GM12878 (cell line): ENCODE results near the gene PLCG2. TPM values are rescaled to one million over a fixed set of nuclear protein-coding genes. Genes with fewer than 3 reads are reported as not detected.
"Not testable (repeated sequence)": the region's sequence is repeated elsewhere in the genome, so short reads cannot be mapped to it uniquely, and the experiment has no call there.

ENCODE experiments used
- ATAC-seq: fragments of 200-7000 bp; cut with Tn5 transposase; 3 replicates; pipeline ENCODE4 v1.9.1; 2020; ENCODE audit warnings: mild to moderate bottlenecking, moderate library complexity
- BruUV-seq: library from RNA; stranded (reverse); fragments of 400-500 nt; replicated peaks from 2 replicates; lab custom pipeline; 2021; lab: Mats Ljungman, UMichigan
- CTCF ChIA-PET: fragments of 300-600 bp; sonication (Branson Sonifier 250); formaldehyde crosslinking; extraction: SDS; loops from one replicate; lab custom pipeline; 2021; ENCODE audit warnings: inconsistent platforms; lab: Yijun Ruan, JAX
- POLR2A ChIA-PET: fragments of 350-600 bp; formaldehyde crosslinking; extraction: SDS; loops from one replicate; lab custom pipeline; 2021; ENCODE audit warnings: inconsistent platforms; lab: Charles Lee
- RAD21 ChIA-PET: fragments of 300-600 bp; sonication (Branson Sonifier 250); formaldehyde crosslinking; loops from one replicate; lab custom pipeline; 2023; ENCODE audit warnings: antibody characterized with exemption; ENCODE audit not compliant: unreplicated experiment; lab: Charles Lee
- SMC1A ChIA-PET: fragments of 300-600 bp; sonication (Branson Sonifier 250); formaldehyde crosslinking; loops from one replicate; lab custom pipeline; 2023; ENCODE audit not compliant: unreplicated experiment, uncharacterized antibody; lab: Charles Lee
- DNase-seq: peaks from one replicate; pipeline ENCODE4 v3.0.0-alpha.2; 2011; ENCODE audit warnings: low read depth, low spot score
- FAIRE-seq: peaks from 3 replicates; lab custom pipeline; 2011; peaks lifted over from hg19 to GRCh38; lab: Jason Lieb, UNC
- H2AFZ ChIP-seq: 2 replicates; pipeline ENCODE4 v1.6.0; 2011; ENCODE audit warnings: low read depth, low read length, control low read depth; ENCODE audit not compliant: control insufficient read depth
- H3K27ac ChIP-seq: 2 replicates; pipeline ENCODE4 v1.5.1; 2011; ENCODE audit warnings: control low read depth; ENCODE audit not compliant: control insufficient read depth, insufficient read depth
- H3K27me3 ChIP-seq, 2 experiments: replicated peaks in 1 of 2; 2 replicates each; pipeline versions ENCODE4 v1.6.0 to v1.6.1; 2011; ENCODE audit warnings: low read length in 1 of 2; ENCODE audit not compliant: control insufficient read depth in 2 of 2, insufficient read depth in 2 of 2
- H3K36me3 ChIP-seq, 2 experiments: 2 replicates each; pipeline ENCODE4 v1.5.1; 2011; ENCODE audit warnings: low read length in 1 of 2; ENCODE audit not compliant: control insufficient read depth in 2 of 2, insufficient read depth in 2 of 2
- H3K4me1 ChIP-seq: 2 replicates; pipeline ENCODE4 v1.6.1; 2011; ENCODE audit warnings: mild to moderate bottlenecking, low read length, moderate library complexity, mixed read lengths; ENCODE audit not compliant: control insufficient read depth, insufficient read depth
- H3K4me2 ChIP-seq: 2 replicates; pipeline ENCODE4 v1.6.0; 2011; ENCODE audit warnings: control low read depth; ENCODE audit not compliant: control insufficient read depth, insufficient read depth
- H3K4me3 ChIP-seq: fragments of 200-600 bp; sonication (generic); 2 replicates; pipeline ENCODE4 v1.5.1; 2016
- H3K79me2 ChIP-seq: 2 replicates; pipeline ENCODE4 v1.6.0; 2011; ENCODE audit warnings: low read length; ENCODE audit not compliant: control insufficient read depth, insufficient read depth
- H3K9ac ChIP-seq: 2 replicates; pipeline ENCODE4 v1.8.0; 2011; ENCODE audit warnings: low read length, control low read depth, mixed read lengths; ENCODE audit not compliant: control insufficient read depth, insufficient read depth
- H3K9me3 ChIP-seq: replicated peaks from 3 replicates; pipeline ENCODE4 v1.5.1; 2011; ENCODE audit warnings: mild to moderate bottlenecking, low read length; ENCODE audit not compliant: control insufficient read depth, insufficient read depth
- H4K20me1 ChIP-seq: 2 replicates; pipeline ENCODE4 v1.6.0; 2011; ENCODE audit not compliant: control insufficient read depth, insufficient read depth
- WGBS: methylation state at CpG from one replicate; pipeline ENCODE4 v1.1.6; 2016; ENCODE audit warnings: low lambda C conversion rate; ENCODE audit not compliant: insufficient replicate concordance, insufficient coverage; ENCODE audit errors: missing lambda C conversion rate; 5-methylcytosine and 5-hydroxymethylcytosine counted together
- in situ Hi-C: fragments of 300-500 bp; cut with MboI; formaldehyde crosslinking; loops from 9 replicates; pipeline ENCODE4 v1.14.3; 2018; ENCODE audit warnings: mixed read lengths
- intact Hi-C: fragments of 100-400 bp; cut with micrococcal nuclease; formaldehyde crosslinking; loops from one replicate; pipeline ENCODE4 v1.14.2; 2022; ENCODE audit not compliant: unreplicated experiment
- polyA plus RNA-seq, 11 experiments: library from polyadenylated mRNA; depleted of rRNA in 4 of 11; unstranded in 6 of 11; stranded (reverse) in 5 of 11; fragments of >200 nt; fragmentation: Nextera tagmentation in 4 of 11; fragmentation: Illumina TruSeq in 1 of 11; extraction: Ambion mirVana in 4 of 11; extraction: Trizol in 1 of 11; gene quantifications; 1 replicate in 1 of 11; 2 replicates in 10 of 11; pipeline versions ENCODE4 v1.2.1 to v1.2.3, GENCODE V29; 2011 to 2016; ENCODE audit warnings: inconsistent platforms in 2 of 11, missing spikeins in 2 of 11, low read depth in 1 of 11
- total RNA-seq, 4 experiments: library from RNA; depleted of rRNA in 3 of 4; stranded (reverse); fragments of >200 nt in 3 of 4; fragmentation: Illumina TruSeq in 1 of 4; extraction: Trizol in 1 of 4; gene quantifications; 2 replicates each; pipeline versions ENCODE4 v1.2.1 to v1.2.3, GENCODE V29; 2013 to 2021
- TF ChIP-seq, protein P1 (sequence below): IDR thresholded peaks from 2 replicates; pipeline ENCODE4 v1.6.1; 2012; ENCODE audit warnings: low read length, inconsistent platforms
- TF ChIP-seq, protein P2 (sequence below): fragments of 450-650 bp; IDR thresholded peaks from 2 replicates; pipeline ENCODE4 v1.6.1; 2017; ENCODE audit warnings: mild to moderate bottlenecking, low read depth, inconsistent platforms; ENCODE audit not compliant: poor library complexity, severe bottlenecking
- TF ChIP-seq, protein P3 (sequence below): fragments of 450-650 bp; IDR thresholded peaks from 2 replicates; pipeline ENCODE4 v1.6.1; 2014; ENCODE audit warnings: mild to moderate bottlenecking

PLCG2 gene
- total and polyA plus RNA-seq, 10 of the 15 experiments (the other 5 are each of a cell fraction or from before 2014, with no cell fraction given), result 47.6 to 256 (median 149) TPM

DNA sequence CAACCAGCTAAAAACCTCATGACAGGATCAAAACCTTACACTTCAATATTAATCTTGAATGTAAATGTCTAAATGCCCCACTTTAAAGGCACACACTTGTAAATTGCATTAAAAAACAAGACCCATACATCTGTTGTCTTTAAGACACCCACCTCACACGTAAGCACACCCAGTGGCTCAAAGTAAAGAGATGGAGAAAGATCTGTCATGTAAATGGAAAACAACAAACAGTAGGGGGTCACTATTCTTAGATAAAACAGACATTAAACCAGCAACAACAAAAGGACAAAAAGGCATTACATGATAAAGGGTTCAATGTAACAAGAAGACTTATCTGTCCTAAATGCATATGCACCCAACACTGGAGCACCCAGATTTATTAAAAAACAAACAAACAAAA lies 196.5 kb downstream of the PLCG2 start (continued):
- TF ChIP-seq, protein P1, sequence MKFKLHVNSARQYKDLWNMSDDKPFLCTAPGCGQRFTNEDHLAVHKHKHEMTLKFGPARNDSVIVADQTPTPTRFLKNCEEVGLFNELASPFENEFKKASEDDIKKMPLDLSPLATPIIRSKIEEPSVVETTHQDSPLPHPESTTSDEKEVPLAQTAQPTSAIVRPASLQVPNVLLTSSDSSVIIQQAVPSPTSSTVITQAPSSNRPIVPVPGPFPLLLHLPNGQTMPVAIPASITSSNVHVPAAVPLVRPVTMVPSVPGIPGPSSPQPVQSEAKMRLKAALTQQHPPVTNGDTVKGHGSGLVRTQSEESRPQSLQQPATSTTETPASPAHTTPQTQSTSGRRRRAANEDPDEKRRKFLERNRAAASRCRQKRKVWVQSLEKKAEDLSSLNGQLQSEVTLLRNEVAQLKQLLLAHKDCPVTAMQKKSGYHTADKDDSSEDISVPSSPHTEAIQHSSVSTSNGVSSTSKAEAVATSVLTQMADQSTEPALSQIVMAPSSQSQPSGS, result no peak
- TF ChIP-seq, protein P2, sequence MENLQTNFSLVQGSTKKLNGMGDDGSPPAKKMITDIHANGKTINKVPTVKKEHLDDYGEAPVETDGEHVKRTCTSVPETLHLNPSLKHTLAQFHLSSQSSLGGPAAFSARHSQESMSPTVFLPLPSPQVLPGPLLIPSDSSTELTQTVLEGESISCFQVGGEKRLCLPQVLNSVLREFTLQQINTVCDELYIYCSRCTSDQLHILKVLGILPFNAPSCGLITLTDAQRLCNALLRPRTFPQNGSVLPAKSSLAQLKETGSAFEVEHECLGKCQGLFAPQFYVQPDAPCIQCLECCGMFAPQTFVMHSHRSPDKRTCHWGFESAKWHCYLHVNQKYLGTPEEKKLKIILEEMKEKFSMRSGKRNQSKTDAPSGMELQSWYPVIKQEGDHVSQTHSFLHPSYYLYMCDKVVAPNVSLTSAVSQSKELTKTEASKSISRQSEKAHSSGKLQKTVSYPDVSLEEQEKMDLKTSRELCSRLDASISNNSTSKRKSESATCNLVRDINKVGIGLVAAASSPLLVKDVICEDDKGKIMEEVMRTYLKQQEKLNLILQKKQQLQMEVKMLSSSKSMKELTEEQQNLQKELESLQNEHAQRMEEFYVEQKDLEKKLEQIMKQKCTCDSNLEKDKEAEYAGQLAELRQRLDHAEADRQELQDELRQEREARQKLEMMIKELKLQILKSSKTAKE, result no peak
- TF ChIP-seq, protein P3, sequence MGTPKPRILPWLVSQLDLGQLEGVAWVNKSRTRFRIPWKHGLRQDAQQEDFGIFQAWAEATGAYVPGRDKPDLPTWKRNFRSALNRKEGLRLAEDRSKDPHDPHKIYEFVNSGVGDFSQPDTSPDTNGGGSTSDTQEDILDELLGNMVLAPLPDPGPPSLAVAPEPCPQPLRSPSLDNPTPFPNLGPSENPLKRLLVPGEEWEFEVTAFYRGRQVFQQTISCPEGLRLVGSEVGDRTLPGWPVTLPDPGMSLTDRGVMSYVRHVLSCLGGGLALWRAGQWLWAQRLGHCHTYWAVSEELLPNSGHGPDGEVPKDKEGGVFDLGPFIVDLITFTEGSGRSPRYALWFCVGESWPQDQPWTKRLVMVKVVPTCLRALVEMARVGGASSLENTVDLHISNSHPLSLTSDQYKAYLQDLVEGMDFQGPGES, result no peak

DNA sequence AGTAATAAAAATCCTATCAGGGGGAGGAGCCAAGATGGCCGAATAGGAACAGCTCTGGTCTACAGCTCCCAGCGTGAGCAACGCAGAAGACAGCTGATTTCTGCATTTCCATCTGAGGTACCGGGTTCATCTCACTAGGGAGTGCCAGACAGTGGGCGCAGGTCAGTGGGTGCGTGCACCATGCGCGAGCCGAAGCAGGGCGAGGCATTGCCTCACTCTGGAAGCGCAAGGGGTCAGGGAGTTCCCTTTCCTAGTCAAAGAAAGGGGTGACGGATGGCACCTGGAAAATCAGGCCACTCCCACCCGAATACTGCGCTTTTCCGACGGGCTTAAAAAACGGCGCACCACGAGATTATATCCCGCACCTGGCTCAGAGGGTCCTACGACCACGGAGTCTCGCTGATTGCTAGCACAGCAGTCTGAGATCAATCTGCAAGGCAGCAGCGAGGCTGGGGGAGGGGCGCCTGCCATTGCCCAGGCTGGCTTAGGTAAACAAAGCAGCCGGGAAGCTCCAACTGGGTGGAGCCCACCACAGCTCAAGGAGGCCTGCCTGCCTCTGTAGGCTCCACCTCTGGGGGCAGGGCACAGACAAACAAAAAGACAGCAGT lies 198.3 kb downstream of the PLCG2 start:
- FAIRE-seq, DNase-seq, H3K27ac ChIP-seq, H3K27me3 ChIP-seq, H3K36me3 ChIP-seq, H3K79me2 ChIP-seq, RAD21 ChIA-PET, H2AFZ ChIP-seq, H3K4me2 ChIP-seq, BruUV-seq, POLR2A ChIA-PET, CTCF ChIA-PET, H3K4me1 ChIP-seq, in situ Hi-C loops, intact Hi-C loops, H3K9ac ChIP-seq, H3K4me3 ChIP-seq, ATAC-seq, SMC1A ChIA-PET, H4K20me1 ChIP-seq, H3K9me3 ChIP-seq: not testable (repeated sequence)
- 70% methylated on average over 26 of the region's 26 CpGs for WGBS
